HT1080 (cell line): Measurements from ENCODE around the gene SUN3. TPM values are rescaled to one million over a fixed set of nuclear protein-coding genes. Genes with fewer than 3 reads are reported as not detected.
"Not testable (repeated sequence)": the region's sequence is repeated elsewhere in the genome, so short reads cannot be mapped to it uniquely, and the experiment has no call there.

ENCODE experiments used
- DNase-seq: peaks from one replicate; pipeline ENCODE4 v3.0.0-alpha.2; 2015; ENCODE audit warnings: low read depth
- total RNA-seq: library from RNA; depleted of rRNA; stranded (reverse); fragments of >200 nt; shearing (Covaris generic); gene quantifications from 2 replicates; pipeline ENCODE4 v1.2.3, GENCODE V29; 2014

SUN3 gene
- total RNA-seq, 1 experiment from 2014 or later, result not detected

- no peak for DNase-seq
Observed at GRCh38 chr7:48033922-48034321, 5.0 kb upstream of the SUN3 start.

- no peak for DNase-seq
Observed at GRCh38 chr7:48031111-48031510, 2.2 kb upstream of the SUN3 start.

- DNase-seq, result no peak
Observed at GRCh38 chr7:48025624-48026023, 3.3 kb downstream of the SUN3 start.

- no peak for DNase-seq
Observed at GRCh38 chr7:48017674-48018073, 11.2 kb downstream of the SUN3 start.

GRCh38 chr7:48016641-48017040, 12.3 kb downstream of the SUN3 start:
- DNase-seq, result no peak

- no peak for DNase-seq
Observed at GRCh38 chr7:48011951-48012350, 17.0 kb downstream of the SUN3 start.

GRCh38 chr7:48011323-48011722, 17.6 kb downstream of the SUN3 start:
- DNase-seq, result no peak

- no peak for DNase-seq
Observed at GRCh38 chr7:48009954-48010353, 19.0 kb downstream of the SUN3 start.

GRCh38 chr7:48009257-48009656, 19.6 kb downstream of the SUN3 start:
- DNase-seq, result no peak

GRCh38 chr7:48006866-48007265, 22.0 kb downstream of the SUN3 start:
- DNase-seq, result no peak

GRCh38 chr7:48004638-48005037, 24.3 kb downstream of the SUN3 start:
- DNase-seq, result no peak

- DNase-seq, result no peak
Observed at GRCh38 chr7:48004032-48004431, 24.9 kb downstream of the SUN3 start.

GRCh38 chr7:48000164-48000563, 28.7 kb downstream of the SUN3 start:
- DNase-seq, result peak; percentile 72

- DNase-seq, result no peak
Observed at GRCh38 chr7:47999413-47999812, 29.5 kb downstream of the SUN3 start.

- no peak for DNase-seq
Observed at GRCh38 chr7:47992446-47992845, 36.5 kb downstream of the SUN3 start.

- peak; percentile 35 for DNase-seq
Observed at GRCh38 chr7:47991741-47992311, 37.1 kb downstream of the SUN3 start.

- DNase-seq, result no peak
Observed at GRCh38 chr7:47991270-47991669, 37.6 kb downstream of the SUN3 start.

GRCh38 chr7:47990592-47990991, 38.3 kb downstream of the SUN3 start:
- no peak for DNase-seq

GRCh38 chr7:47989607-47990400, 39.1 kb downstream of the SUN3 start:
- DNase-seq, result not testable (repeated sequence)

- DNase-seq, result no peak
Observed at GRCh38 chr7:47988496-47989386, 40.2 kb downstream of the SUN3 start.

GRCh38 chr7:47982610-47983009, 46.3 kb downstream of the SUN3 start:
- no peak for DNase-seq

GRCh38 chr7:47980648-47981047, 48.3 kb downstream of the SUN3 start:
- not testable (repeated sequence) for DNase-seq
